Thoracic aorta (tissue), 2 donors: ENCODE results near the gene OBI1. TPM values are rescaled to one million over a fixed set of nuclear protein-coding genes. Genes with fewer than 3 reads are reported as not detected.

ENCODE experiments used
- ATAC-seq: fragments of 150-250 bp; one replicate; pipeline ENCODE4 v1.8.0; 2017; ENCODE audit warnings: low read depth; ENCODE audit not compliant: insufficient number of reproducible peaks, low FRiP score
- DNase-seq: peaks from one replicate; pipeline ENCODE4 v3.0.0-alpha.2; 2020; ENCODE audit warnings: low spot score
- H3K27ac ChIP-seq, 2 donors: fragments of 200-600 bp; sonication (generic); 1 replicate in 1 of 2; 2 replicates in 1 of 2; pipeline ENCODE4 v1.5.1; 2016; ENCODE audit warnings: mild to moderate bottlenecking in 2 of 2, moderate library complexity in 2 of 2
- H3K27me3 ChIP-seq: fragments of 200-600 bp; sonication (generic); replicated peaks from 2 replicates; pipeline ENCODE4 v1.6.0; 2016; ENCODE audit warnings: mild to moderate bottlenecking; ENCODE audit not compliant: insufficient read depth
- H3K36me3 ChIP-seq: fragments of 200-600 bp; sonication (generic); one replicate; pipeline ENCODE4 v1.5.1; 2016
- H3K4me1 ChIP-seq, 2 donors: fragments of 200-600 bp; sonication (generic); 1 replicate in 1 of 2; 2 replicates in 1 of 2; pipeline versions ENCODE4 v1.5.1 to v1.6.0; 2016; ENCODE audit warnings: low read depth in 2 of 2, mild to moderate bottlenecking in 1 of 2; ENCODE audit not compliant: control insufficient read depth in 1 of 2
- H3K4me3 ChIP-seq: fragments of 200-600 bp; sonication (generic); 2 replicates; pipeline ENCODE4 v1.5.1; 2016; ENCODE audit warnings: mild to moderate bottlenecking
- H3K9me3 ChIP-seq: fragments of 200-600 bp; sonication (generic); 2 replicates; pipeline ENCODE4 v1.5.1; 2016
- CTCF ChIP-seq: fragments of 200-600 bp; sonication (generic); IDR thresholded peaks from one replicate; pipeline ENCODE4 v1.5.1; 2019; ENCODE audit warnings: antibody characterized with exemption
- total RNA-seq, 2 donors: library from RNA; depleted of rRNA; stranded (reverse); fragments of >200 nt; gene quantifications; one replicate each; pipeline versions ENCODE4 v1.1.0 to v1.2.3, GENCODE V29; 2016

OBI1 gene
- total RNA-seq, 2 donors from 2014 or later = 9.3 to 10.2 TPM

GRCh38 chr13:78586706-78587105 is 72.2 kb downstream of the OBI1 start:
- no peak overlapping the region for H3K4me3 ChIP-seq
- peaks cover 5% of the 10 kb centered on the region for H3K27me3 ChIP-seq
- no peak for TF ChIP-seq CTCF
- no peaks in the 10 kb centered on the region for H3K4me1 ChIP-seq
- H3K9me3 ChIP-seq = no peaks in the 10 kb centered on the region
- DNase-seq = no peak
- H3K36me3 ChIP-seq = no peaks in the 10 kb centered on the region
- no peak overlapping the region for H3K27ac ChIP-seq
- ATAC-seq = no peak

- DNase-seq (no peak), ATAC-seq (no peak)
- no peaks in the 10 kb centered on the region for H3K36me3 ChIP-seq
- TF ChIP-seq CTCF = no peak
- H3K27me3 ChIP-seq = peaks cover 4% of the 10 kb centered on the region
- H3K4me1 ChIP-seq = no peaks in the 10 kb centered on the region
- no peak overlapping the region for H3K27ac ChIP-seq
- no peaks in the 10 kb centered on the region for H3K9me3 ChIP-seq
- H3K4me3 ChIP-seq = no peak overlapping the region
Measured at GRCh38 chr13:78576261-78576660, 82.7 kb downstream of the OBI1 start.

- no peak for DNase-seq
- Histone ChIP-seq H3K9me3 (no peaks in the 10 kb centered on the region), H3K27me3 (peaks cover 4% of the 10 kb centered on the region), H3K4me1 (no peaks in the 10 kb centered on the region), H3K4me3 (no peak overlapping the region), H3K36me3 (no peaks in the 10 kb centered on the region), H3K27ac (no peak overlapping the region)
- ATAC-seq = no peak
- TF ChIP-seq CTCF = no peak
Measured at GRCh38 chr13:78572459-78572858, 86.5 kb downstream of the OBI1 start.

GRCh38 chr13:78569029-78569428 is 89.9 kb downstream of the OBI1 start:
- TF ChIP-seq CTCF = no peak
- H3K4me3 ChIP-seq = no peak overlapping the region
- no peaks in the 10 kb centered on the region for H3K4me1 ChIP-seq
- no peaks in the 10 kb centered on the region for H3K27me3 ChIP-seq
- H3K36me3 ChIP-seq = no peaks in the 10 kb centered on the region
- H3K27ac ChIP-seq = no peak overlapping the region
- ATAC-seq (no peak), DNase-seq (no peak)
- no peaks in the 10 kb centered on the region for H3K9me3 ChIP-seq

GRCh38 chr13:78566631-78567030 is 92.3 kb downstream of the OBI1 start:
- TF ChIP-seq CTCF = no peak

More at GRCh38 chr13:78566631-78567030, 92.3 kb downstream of the OBI1 start:
- Histone ChIP-seq H3K4me3 (no peak overlapping the region), H3K27ac (no peak overlapping the region), H3K4me1 (no peaks in the 10 kb centered on the region), H3K36me3 (no peaks in the 10 kb centered on the region), H3K9me3 (no peaks in the 10 kb centered on the region), H3K27me3 (no peaks in the 10 kb centered on the region)
- ATAC-seq (no peak), DNase-seq (no peak)

Other genes starting within 250 kb of the OBI1 start
- 1 to 10 TPM in 1 of 2 donors, not detected in 1; 1.1 TPM for gene POU4F1, start 55.6 kb downstream of the OBI1 start, total RNA-seq